BLaER1 (cell line): ENCODE results near the gene SLC39A7.

Experiments
- H3K27ac ChIP-seq: shearing (Covaris generic); formaldehyde crosslinking; 2 replicates; pipeline ENCODE4 v1.8.1; 2022
- H3K27me3 ChIP-seq: shearing (Covaris generic); formaldehyde crosslinking; 2 replicates; pipeline ENCODE4 v1.8.1; 2022
- H3K36me3 ChIP-seq: shearing (Covaris generic); formaldehyde crosslinking; 2 replicates; pipeline ENCODE4 v1.8.1; 2022
- H3K4me1 ChIP-seq: shearing (Covaris generic); formaldehyde crosslinking; 2 replicates; pipeline ENCODE4 v1.8.1; 2022
- H3K4me2 ChIP-seq: shearing (Covaris generic); formaldehyde crosslinking; 2 replicates; pipeline ENCODE4 v1.8.1; 2022
- H3K4me3 ChIP-seq: shearing (Covaris generic); formaldehyde crosslinking; 2 replicates; pipeline ENCODE4 v1.8.1; 2022
- H3K9ac ChIP-seq: shearing (Covaris generic); formaldehyde crosslinking; 2 replicates; pipeline ENCODE4 v1.8.1; 2022
- H3K9me3 ChIP-seq: shearing (Covaris generic); formaldehyde crosslinking; 2 replicates; pipeline ENCODE4 v1.8.1; 2022
- H4K20me1 ChIP-seq: shearing (Covaris generic); formaldehyde crosslinking; 2 replicates; pipeline ENCODE4 v1.8.1; 2022
- Cebpa-rat ChIP-seq: shearing (Covaris generic); IDR thresholded peaks from 2 replicates; pipeline ENCODE4 v1.8.1; 2022

Gene SLC39A7

DNA sequence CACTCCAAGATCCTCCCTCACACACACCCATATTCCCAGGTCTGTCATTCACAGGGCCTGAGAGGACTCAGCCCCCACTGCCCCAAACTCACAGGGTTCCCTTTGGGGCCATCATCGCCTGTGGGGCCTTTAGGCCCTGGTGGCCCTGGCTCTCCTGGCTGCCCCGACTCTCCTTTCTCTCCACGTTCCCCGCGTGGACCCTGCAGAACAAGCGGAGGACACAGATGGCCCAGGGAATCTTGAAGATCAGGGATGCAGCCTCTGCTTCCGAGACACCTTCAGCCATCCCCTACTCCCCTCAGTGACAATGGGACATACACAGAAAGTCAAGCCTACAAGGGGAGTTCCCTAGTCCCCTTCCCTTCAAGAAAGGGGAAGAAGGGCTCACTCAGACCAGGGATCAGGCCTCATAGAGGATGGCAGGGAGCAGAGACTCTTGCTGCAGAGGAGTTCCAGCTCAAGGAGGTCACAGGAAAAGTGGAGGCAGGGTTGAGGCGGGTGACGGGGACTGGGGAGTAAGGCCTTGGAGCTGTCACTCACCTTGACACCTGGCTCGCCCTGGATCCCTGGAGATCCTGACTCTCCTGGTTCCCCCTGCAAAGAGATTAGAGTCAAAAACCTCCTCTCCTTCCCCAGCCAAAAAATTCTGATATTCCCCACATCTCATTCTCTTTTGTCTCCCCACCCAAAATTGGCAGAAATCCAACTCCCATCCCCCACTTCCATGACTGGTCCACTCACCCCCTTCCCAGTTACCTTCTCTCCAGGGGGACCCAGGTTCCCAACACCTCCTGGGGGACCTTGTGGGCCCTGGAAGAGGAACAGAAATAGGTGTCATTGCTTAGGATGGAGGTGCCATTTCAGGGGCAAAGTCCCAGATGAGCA is 31.1 kb upstream of the SLC39A7 start:
- Histone ChIP-seq H3K27me3 (no peaks in the 10 kb centered on the region), H3K27ac (no peak overlapping the region), H3K4me1 (peaks cover 65% of the 10 kb centered on the region), H3K9ac (no peak overlapping the region), H3K4me3 (no peak overlapping the region), H4K20me1 (no peaks in the 10 kb centered on the region), H3K9me3 (no peaks in the 10 kb centered on the region), H3K36me3 (no peaks in the 10 kb centered on the region), H3K4me2 (peak overlapping the region; percentile 80)
- TF ChIP-seq Cebpa-rat = no peak

DNA sequence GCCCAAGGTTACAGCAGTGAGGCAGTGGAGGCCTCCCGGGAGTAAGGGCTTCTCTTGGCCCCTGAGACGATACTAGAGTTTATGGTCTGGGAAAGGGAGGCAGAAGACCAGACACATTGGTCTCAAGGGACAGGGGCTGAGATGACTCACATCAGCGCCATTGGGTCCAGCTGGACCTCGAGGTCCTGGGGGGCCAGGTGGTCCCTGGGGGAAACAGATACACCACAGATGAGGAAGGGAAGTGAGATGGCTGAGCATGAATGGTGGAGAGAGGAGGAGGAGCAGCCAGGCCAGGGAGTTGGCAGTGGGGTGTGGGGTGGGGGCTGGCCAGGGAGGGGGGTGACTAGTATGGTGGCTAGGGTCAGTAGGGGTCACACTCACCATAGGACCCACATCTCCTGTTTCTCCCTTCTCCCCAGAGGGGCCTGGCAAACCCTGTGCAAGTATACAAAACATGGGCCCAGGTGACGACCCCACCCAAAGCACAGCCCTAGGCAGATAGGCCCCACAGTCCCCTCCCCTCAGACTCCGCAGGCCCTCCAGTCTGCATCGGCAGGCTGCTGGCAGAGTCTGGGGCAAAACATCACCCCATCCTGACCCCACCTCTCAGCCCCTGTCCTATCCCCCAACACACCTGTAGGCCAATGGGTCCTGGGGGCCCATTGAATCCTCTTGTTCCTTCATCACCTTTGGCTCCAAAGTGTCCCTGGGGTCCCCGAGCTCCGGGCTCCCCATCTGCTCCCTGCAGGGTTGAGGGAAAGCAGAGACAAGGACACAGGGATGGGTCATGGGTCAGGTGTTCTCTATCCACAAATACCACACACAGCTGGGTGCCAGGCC is 30.3 kb upstream of the SLC39A7 start:
- Histone ChIP-seq H3K9ac (no peak overlapping the region), H4K20me1 (no peaks in the 10 kb centered on the region), H3K36me3 (no peaks in the 10 kb centered on the region), H3K4me3 (no peak overlapping the region), H3K27ac (peak overlapping the region; percentile 41; the same call in 1 of the 2 replicates), H3K9me3 (no peaks in the 10 kb centered on the region), H3K27me3 (no peaks in the 10 kb centered on the region), H3K4me1 (peaks cover 74% of the 10 kb centered on the region), H3K4me2 (peak overlapping the region; percentile 80)
- TF ChIP-seq Cebpa-rat = no peak

DNA sequence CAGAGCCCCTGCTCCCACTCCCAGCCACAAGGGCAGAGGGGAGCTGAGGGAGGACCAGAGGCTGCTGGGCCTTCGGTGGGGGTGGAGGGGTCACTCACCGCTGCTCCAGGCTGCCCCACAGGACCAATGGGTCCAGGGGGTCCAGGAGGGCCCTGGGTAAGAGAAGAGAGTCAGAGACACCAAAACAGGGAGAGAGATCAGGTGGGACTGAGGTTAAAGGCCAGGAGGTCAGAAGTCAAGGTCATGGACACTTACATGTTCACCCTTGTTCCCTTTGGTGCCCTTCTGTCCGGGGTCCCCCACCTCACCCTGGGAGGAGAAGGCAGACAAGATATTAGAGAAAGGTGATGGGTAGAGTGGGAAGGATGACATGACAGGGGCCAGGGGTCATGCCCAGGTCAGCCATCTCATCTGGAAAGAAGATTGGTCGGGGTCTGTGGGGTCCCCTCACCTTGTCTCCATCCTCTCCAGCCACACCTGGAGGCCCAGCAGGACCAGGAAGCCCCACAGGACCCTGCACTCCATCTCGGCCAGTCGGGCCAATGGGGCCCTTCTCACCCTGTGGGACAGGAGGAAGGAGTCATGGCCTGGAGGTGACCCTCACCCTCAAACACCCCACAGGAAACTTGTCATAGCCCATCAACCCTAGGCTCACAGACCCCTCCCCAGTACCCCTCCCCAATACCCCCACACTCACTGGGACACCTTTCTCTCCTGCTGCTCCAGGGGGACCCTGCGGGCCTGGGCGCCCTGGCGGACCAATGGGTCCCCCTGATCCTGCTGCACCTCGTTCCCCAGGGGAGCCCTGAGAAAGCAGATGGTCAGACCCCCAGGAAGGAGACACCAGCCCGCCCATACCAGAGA is 29.4 kb upstream of the SLC39A7 start:
- no peak overlapping the region for H3K9ac ChIP-seq

DNA sequence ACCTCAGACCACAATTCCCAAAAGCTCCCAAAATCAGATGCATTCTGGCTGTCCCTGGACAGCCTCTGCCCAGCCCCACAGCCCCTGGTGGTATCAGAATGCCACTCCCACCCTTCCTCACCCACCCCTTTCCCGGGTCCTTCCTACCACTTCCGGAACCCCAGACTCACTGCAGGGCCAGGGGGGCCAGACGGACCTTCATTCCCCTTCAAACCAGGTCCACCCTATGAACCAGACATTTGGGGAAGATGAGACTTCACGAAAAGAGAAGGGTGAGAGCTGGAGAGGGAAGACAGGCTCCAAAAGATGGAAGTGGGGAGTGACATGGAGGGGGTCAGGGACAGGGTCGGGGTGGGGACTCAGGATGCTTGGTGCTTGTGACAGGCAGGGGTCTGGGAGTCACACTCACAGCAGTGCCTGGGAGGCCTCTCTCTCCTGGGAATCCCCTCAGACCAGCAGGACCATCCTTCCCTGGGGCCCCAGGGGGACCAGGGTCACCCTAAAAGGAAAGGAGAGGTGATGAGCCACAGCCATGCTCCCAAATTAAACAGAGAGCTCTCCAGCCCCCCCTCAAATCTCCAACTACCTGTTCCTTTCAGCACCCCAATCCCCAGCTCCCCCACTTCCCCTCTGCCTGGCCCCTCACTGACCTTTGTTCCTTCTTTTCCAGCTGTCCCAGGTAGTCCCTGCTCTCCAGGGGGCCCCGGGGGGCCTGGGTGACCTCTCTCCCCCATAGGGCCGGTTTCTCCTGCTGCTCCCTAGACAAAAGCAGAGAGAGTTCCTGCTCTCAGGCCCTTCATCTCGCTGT is 28.6 kb upstream of the SLC39A7 start:
- Histone ChIP-seq H3K4me3 (no peak overlapping the region), H3K4me1 (peaks cover 91% of the 10 kb centered on the region), H3K9ac (no peak overlapping the region), H3K27ac (peak overlapping the region; percentile 26; the same call in 1 of the 2 replicates), H4K20me1 (no peaks in the 10 kb centered on the region), H3K4me2 (peak overlapping the region; percentile 80), H3K9me3 (no peaks in the 10 kb centered on the region), H3K36me3 (no peaks in the 10 kb centered on the region), H3K27me3 (no peaks in the 10 kb centered on the region)
- TF ChIP-seq Cebpa-rat = no peak

More for the DNA sequence above, 29.4 kb upstream of the SLC39A7 start:
- no peaks in the 10 kb centered on the region for H4K20me1 ChIP-seq
- no peak for TF ChIP-seq Cebpa-rat
- H3K4me1 ChIP-seq = peaks cover 82% of the 10 kb centered on the region
- H3K27ac ChIP-seq = peak overlapping the region; percentile 41; the same call in 1 of the 2 replicates
- H3K4me2 ChIP-seq = peak overlapping the region; percentile 80
- no peaks in the 10 kb centered on the region for H3K9me3 ChIP-seq
- H3K4me3 ChIP-seq = no peak overlapping the region
- no peaks in the 10 kb centered on the region for H3K27me3 ChIP-seq
- H3K36me3 ChIP-seq = no peaks in the 10 kb centered on the region

DNA sequence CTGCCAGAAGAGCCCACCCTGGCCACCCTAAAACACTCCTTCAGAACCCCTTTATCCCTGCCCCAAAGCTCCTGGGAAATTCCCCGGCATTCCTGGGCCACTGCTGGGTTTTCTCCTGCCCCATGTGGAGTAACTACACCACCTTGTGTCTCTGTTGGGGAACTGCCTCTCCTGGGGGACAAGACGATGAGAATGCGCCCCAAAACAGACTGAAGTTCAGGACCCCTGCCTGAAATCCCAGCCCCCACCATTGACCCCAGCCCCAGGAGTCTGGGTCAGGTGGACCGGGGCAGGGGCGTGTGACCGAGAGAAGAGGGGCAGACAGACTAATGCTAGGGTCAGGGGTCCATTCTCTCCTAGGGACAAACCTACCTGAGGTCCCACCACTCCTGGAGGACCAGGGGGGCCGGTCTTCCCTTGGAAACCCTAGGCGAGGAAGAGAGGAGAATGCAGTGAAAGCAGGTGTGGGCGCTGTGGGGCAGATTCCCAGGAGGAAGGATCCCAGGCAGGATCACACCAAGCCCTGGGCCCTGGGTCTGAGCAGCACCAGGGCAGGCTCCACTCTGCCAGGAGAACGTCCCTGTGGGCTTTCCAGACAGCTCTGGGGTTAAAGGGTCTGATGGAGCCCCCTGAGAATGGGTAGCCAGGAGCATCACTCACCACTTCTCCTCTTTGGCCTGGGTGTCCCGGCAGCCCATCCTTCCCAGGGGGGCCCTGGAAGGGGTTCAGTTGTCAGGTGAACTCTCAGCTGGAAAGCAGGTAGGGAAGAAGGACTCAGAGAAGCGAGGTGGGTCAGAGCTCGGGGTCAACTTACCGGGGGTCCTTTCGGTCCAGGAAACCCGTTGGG is 27.8 kb upstream of the SLC39A7 start:
- H3K36me3 ChIP-seq = no peaks in the 10 kb centered on the region
- peak overlapping the region; percentile 58 for H3K27ac ChIP-seq
- H3K27me3 ChIP-seq = no peaks in the 10 kb centered on the region
- TF ChIP-seq Cebpa-rat = no peak
- 0 out of 2 replicates have a peak overlapping the region, but pooled peaks have one; percentile 51 for H3K9ac ChIP-seq
- H3K9me3 ChIP-seq = no peaks in the 10 kb centered on the region
- no peaks in the 10 kb centered on the region for H4K20me1 ChIP-seq
- H3K4me1 ChIP-seq = peaks cover 94% of the 10 kb centered on the region
- H3K4me2 ChIP-seq = peak overlapping the region; percentile 80
- 0 out of 2 replicates have a peak overlapping the region, but pooled peaks have one; percentile 28 for H3K4me3 ChIP-seq

DNA sequence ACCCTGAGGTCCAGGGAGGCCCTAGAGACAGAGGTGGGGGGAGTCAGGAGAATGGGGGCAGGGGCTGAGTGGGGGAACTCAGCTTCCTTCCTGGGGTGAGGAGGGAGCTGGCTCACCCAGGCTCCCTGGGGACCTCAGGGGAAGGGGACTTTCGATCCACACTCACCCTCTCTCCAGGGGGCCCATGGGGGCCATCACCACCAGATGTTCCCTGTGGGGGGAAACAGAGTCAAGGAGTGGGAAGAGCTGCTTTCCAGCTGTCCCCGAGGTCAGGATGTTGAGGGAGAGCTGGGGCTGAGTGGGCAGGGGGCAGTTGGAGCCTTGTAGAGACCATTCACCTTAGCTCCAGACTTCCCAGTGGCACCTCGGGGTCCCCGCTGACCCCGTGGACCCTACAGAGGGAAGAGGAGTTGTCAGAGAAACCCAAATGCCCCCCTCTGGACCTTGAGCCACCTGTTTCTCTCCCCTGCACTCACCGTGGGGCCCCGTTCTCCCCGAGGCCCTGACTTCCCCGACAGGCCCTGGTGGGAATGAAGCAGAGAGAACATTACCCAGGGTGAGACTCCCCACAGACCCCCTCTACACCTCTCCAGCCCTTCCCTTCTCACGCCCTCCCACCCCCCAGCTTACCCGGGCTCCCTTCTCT is 27.0 kb upstream of the SLC39A7 start:
- H3K27me3 ChIP-seq = no peaks in the 10 kb centered on the region
- peak overlapping the region; percentile 58 for H3K27ac ChIP-seq
- no peak for TF ChIP-seq Cebpa-rat
- H4K20me1 ChIP-seq = no peaks in the 10 kb centered on the region
- H3K4me3 ChIP-seq = peak overlapping the region; percentile 28; the same call in 1 of the 2 replicates
- no peaks in the 10 kb centered on the region for H3K9me3 ChIP-seq
- H3K4me1 ChIP-seq = peaks cover 94% of the 10 kb centered on the region
- H3K4me2 ChIP-seq = peak overlapping the region; percentile 80
- H3K9ac ChIP-seq = peak overlapping the region; percentile 51; the same call in 1 of the 2 replicates
- no peaks in the 10 kb centered on the region for H3K36me3 ChIP-seq

DNA sequence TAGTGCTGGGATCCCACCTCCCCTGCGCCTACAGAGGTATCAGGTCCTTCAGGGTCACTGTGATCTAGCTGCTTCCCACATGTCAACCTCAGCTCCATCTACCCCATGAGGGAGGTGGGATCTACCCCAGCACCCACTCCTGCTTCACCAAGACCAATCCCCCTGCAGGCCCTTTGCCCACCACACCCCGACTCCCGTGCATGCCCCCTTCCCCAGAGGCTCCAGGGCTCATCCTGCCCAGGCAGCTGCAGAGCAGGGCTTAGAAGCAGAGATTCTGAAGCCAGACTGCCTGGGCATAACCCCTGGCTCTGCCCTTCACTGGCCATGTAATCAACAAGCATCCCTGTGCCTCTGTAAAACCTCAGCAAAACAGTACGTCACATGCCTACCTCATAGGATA is 25.9 kb upstream of the SLC39A7 start:
- Histone ChIP-seq H3K27ac (peak overlapping the region; percentile 1; the same call in 1 of the 2 replicates), H3K4me2 (peak overlapping the region; percentile 80), H3K9ac (peak overlapping the region; percentile 14; the same call in 1 of the 2 replicates), H3K4me3 (no peak overlapping the region), H3K9me3 (no peaks in the 10 kb centered on the region), H3K36me3 (no peaks in the 10 kb centered on the region), H3K4me1 (peaks cover 91% of the 10 kb centered on the region), H4K20me1 (no peaks in the 10 kb centered on the region), H3K27me3 (no peaks in the 10 kb centered on the region)
- no peak for TF ChIP-seq Cebpa-rat
